Stimulated activated CD8-positive, alpha-beta memory T cell treated with anti-CD3 and anti-CD28 coated beads, Interleukin-4, amount 100 ng/mL, for 1 hour (primary cell): ENCODE data around the gene PAPOLB.

Experiments
- DNase-seq, 2 donors: peaks; one replicate each; pipeline ENCODE4 v3.0.0-alpha.2; 2020; ENCODE audit warnings: low read depth in 2 of 2, low spot score in 1 of 2

The PAPOLB gene

GRCh38 chr7:4878336-4879335 is 16.8 kb upstream of the PAPOLB start:
- no peak for DNase-seq

- no peak for DNase-seq
These were observed 14.8 kb upstream of the PAPOLB start for GRCh38 chr7:4876586-4876985.

- DNase-seq = no peak
These were observed 13.6 kb upstream of the PAPOLB start for GRCh38 chr7:4875391-4875790.

GRCh38 chr7:4873071-4873944 is 11.5 kb upstream of the PAPOLB start:
- no peak for DNase-seq

GRCh38 chr7:4871930-4872675 is 10.3 kb upstream of the PAPOLB start:
- DNase-seq = no peak

- no peak for DNase-seq
These were observed 9.3 kb upstream of the PAPOLB start for GRCh38 chr7:4871056-4871680.

- DNase-seq = no peak
These were observed 6.7 kb upstream of the PAPOLB start for GRCh38 chr7:4868493-4868892.

- no peak for DNase-seq
These were observed 5.0 kb upstream of the PAPOLB start for GRCh38 chr7:4866528-4867496.

- DNase-seq = no peak
These were observed 326 bp upstream of the PAPOLB start for GRCh38 chr7:4862156-4862555.

GRCh38 chr7:4861227-4861626 is 603 bp downstream of the PAPOLB start:
- DNase-seq = no peak

GRCh38 chr7:4857189-4857588 is 4.6 kb downstream of the PAPOLB start:
- DNase-seq = no peak

- no peak for DNase-seq
These were observed 5.3 kb downstream of the PAPOLB start for GRCh38 chr7:4856336-4857057.

- no peak for DNase-seq
These were observed 6.9 kb downstream of the PAPOLB start for GRCh38 chr7:4854916-4855315.

- DNase-seq = no peak
These were observed 10.1 kb downstream of the PAPOLB start for GRCh38 chr7:4851459-4852422.

- no peak for DNase-seq
These were observed 11.5 kb downstream of the PAPOLB start for GRCh38 chr7:4850262-4850795.

- DNase-seq = no peak
These were observed 12.4 kb downstream of the PAPOLB start for GRCh38 chr7:4849390-4849789.

- DNase-seq = no peak
These were observed 16.1 kb downstream of the PAPOLB start for GRCh38 chr7:4845740-4846142.
